ENCODE measurements around the gene RCBTB1.

The RCBTB1 gene

DNA sequence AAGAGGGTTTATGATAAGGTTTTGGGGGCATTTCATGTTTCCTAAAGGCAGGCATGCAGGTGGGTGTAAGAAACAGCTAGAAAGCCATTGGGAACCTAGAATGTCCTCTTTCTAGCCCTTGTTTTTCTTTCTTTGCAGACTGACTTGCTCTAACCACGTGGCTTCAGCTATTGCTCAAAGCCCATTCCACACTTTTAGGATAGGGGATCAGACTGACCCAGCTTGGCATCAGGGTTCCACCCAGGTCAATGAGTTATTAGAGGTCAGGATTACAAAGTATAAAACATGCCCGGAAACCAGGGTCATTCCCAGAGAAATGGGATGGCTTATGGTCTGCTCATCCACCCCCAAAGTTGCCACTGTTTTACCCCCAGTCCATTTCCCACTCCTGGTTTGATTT is 72.8 kb downstream of the RCBTB1 start:
- DNase-seq (ENCODE audit: low spot score): no peak

GRCh38 chr13:49503951-49504350 is 81.4 kb downstream of the RCBTB1 start:
- DNase-seq (ENCODE audit: low spot score): no peak

- no peak for DNase-seq (ENCODE audit: low spot score)
Measured at GRCh38 chr13:49502954-49503353, 82.4 kb downstream of the RCBTB1 start.

DNA sequence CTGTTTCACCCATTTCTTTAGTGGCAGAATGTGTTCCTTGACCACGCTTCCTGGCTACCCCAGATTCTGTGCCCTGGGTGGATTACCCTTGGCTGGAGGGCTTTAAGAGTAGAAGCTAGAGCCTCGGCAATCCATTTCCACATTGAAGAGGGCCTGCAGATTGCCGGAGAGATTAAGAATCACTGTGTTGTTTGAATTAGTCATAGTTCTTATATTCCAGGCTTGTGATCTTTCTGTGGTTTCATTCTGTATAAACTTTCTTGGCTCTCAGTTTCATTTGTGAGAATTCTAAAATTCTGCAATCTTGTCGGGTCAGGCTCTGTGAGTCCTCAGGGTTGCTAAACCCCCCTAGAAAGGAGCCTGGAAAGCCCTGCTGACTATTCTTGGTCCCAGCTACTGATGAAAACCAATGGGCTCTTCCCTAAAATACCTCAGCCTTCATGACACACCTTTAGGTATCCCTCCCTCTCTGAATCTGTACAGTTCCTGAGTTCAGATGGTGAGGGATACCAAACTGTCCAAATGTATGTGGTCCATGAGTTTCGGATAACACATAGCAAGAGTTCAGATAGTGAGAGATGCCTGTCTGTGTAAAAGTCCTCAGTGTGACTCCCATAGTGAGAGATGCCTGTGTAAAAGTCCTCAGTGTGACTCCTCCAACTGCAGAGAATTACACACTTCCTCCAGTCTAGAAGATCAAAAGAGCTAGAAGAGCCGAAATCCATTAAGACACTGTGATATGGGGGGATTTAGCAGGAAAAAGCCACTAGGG is 85.3 kb downstream of the RCBTB1 start:
- peak; percentile 18 for DNase-seq (ENCODE audit: low spot score)

GRCh38 chr13:49498206-49498605 is 87.2 kb downstream of the RCBTB1 start:
- DNase-seq (ENCODE audit: low spot score): no peak

DNA sequence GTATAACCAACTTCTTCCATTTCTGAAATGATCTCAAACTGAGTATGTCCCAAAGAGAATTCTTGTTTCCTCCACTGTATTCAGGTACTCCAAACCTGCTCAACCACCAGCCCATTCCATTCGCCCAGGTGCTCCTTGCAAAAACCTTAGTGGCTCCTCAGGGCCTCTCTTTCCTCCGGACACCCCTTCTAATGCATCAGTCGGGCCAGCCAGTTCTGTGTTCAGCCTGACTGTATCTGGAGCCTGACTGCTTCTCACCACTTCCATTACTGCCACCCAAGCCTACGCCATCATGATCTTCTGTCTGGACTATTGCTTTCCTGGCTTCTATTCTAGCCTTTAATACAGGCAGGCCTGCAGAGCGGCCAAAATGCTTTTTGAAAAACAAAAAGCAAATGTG is 88.1 kb downstream of the RCBTB1 start:
- no peak for DNase-seq (ENCODE audit: low spot score)

- DNase-seq (ENCODE audit: low spot score): peak; percentile 55
Measured at GRCh38 chr13:49496837-49497236, 88.5 kb downstream of the RCBTB1 start.

DNA sequence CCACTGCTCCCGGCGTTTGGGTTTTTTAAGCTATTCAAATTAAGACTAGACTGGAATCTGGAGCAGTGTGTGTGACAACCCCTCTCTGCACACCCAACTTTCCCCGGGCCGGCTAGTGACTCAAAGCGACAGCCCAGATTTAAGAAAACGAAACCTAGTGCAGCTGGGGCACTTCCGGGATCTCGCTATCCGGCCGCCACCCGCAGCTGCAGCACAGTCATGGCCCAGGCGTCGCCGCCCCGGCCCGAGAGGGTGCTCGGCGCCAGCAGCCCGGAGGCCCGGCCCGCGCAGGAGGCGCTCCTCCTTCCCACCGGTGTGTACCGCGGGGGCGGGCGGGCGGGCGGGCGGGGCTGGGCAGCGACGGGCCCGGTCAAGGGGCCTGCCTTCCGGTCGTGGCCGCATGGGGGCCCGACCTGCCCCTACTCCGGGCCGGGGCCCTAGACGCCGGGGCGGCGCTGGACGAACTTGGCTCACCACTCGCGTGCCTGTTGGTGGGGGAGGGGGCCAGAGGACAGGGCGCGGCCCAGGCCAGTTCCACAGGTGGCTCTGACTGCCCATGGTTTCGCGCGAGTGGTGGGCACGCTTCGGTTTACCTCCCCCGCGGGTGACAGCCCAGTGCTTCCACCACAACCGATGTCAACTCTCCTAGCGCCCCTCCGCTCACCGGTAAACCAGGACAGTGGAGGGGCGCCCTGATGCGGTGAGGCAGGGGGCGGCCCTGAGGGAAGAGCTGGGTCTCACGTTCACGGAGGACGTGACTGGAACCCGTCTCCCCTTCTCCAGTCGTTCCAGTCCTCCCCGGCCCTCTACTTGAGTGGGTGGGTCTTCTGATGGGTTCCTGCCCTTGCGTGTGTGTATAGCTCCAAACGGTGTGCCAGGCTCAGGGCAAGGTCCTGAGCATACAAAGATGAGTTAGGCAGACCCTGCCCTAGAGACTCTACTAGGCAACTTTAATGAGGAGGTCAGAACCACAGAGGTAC is 89.3 kb downstream of the RCBTB1 start, which contains the start of gene PHF11:
Gene PHF11, plus strand, starts transcription at position 171 of the 980 bp plus-strand sequence. Its CDS starts 49 bp downstream, at position 220.
- DNase-seq (ENCODE audit: low spot score): peak; percentile 90

GRCh38 chr13:49494645-49495044 is 90.7 kb downstream of the RCBTB1 start:
- no peak for DNase-seq (ENCODE audit: low spot score)

DNA sequence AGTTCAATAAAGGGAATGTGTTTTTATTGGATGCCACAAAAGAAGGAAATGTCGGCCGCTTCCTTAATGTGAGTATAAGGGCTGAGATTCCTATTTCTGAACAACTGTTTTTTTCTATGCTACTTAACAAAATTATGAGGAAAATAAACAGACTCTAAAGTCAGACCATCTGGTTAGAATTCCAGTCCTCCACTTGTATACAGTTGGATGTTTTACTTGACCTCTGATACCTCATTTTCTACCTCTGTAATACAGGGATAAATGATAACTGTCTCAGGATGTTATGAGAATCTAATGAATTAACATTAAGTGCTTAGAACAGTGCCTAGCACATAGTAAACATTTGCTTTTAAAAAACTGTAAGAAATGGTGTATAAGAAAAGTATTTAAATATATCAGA is 96.8 kb downstream of the RCBTB1 start:
- no peak for DNase-seq (ENCODE audit: low spot score)
